Skeletal muscle tissue (tissue), 4 donors: ENCODE data around the gene KAT2A. TPM values are rescaled to one million over a fixed set of nuclear protein-coding genes. Genes with fewer than 3 reads are reported as not detected.

Experiments used
- H3K27ac ChIP-seq: one replicate; pipeline ENCODE4 v1.7.0; 2013; ENCODE audit warnings: mild to moderate bottlenecking, low read depth, low read length, inconsistent platforms
- H3K27me3 ChIP-seq, 3 donors: one replicate each; pipeline ENCODE4 v1.7.0; 2013; ENCODE audit warnings: low read length in 3 of 3; ENCODE audit not compliant: control insufficient read depth in 3 of 3, insufficient read depth in 3 of 3
- H3K36me3 ChIP-seq, 3 donors: one replicate each; pipeline ENCODE4 v1.7.0; 2013; ENCODE audit warnings: low read length in 3 of 3; ENCODE audit not compliant: control insufficient read depth in 3 of 3, insufficient read depth in 3 of 3
- H3K4me1 ChIP-seq, 3 donors: one replicate each; pipeline ENCODE4 v1.7.0; 2013; ENCODE audit warnings: low read length in 3 of 3, mild to moderate bottlenecking in 3 of 3; ENCODE audit not compliant: control insufficient read depth in 3 of 3, insufficient read depth in 3 of 3
- H3K4me3 ChIP-seq, 3 donors: one replicate each; pipeline ENCODE4 v1.7.0; 2013; ENCODE audit warnings: low read length in 3 of 3
- H3K9ac ChIP-seq, 3 donors: one replicate each; pipeline ENCODE4 v1.7.0; 2013; ENCODE audit warnings: low read length in 3 of 3, mild to moderate bottlenecking in 3 of 3, moderate library complexity in 2 of 3, low read depth in 1 of 3
- H3K9me3 ChIP-seq, 3 donors: one replicate each; pipeline ENCODE4 v1.7.0; 2013; ENCODE audit warnings: low read length in 3 of 3; ENCODE audit not compliant: control insufficient read depth in 3 of 3
- total RNA-seq: library from RNA; depleted of rRNA; stranded (reverse); fragments of >200 nt; gene quantifications from one replicate; pipeline ENCODE4 v1.2.3, GENCODE V29; 2014
- donor health status: Osteomylitis.

KAT2A gene
- total RNA-seq, 1 donor from 2014 or later = 8.9 TPM

DNA sequence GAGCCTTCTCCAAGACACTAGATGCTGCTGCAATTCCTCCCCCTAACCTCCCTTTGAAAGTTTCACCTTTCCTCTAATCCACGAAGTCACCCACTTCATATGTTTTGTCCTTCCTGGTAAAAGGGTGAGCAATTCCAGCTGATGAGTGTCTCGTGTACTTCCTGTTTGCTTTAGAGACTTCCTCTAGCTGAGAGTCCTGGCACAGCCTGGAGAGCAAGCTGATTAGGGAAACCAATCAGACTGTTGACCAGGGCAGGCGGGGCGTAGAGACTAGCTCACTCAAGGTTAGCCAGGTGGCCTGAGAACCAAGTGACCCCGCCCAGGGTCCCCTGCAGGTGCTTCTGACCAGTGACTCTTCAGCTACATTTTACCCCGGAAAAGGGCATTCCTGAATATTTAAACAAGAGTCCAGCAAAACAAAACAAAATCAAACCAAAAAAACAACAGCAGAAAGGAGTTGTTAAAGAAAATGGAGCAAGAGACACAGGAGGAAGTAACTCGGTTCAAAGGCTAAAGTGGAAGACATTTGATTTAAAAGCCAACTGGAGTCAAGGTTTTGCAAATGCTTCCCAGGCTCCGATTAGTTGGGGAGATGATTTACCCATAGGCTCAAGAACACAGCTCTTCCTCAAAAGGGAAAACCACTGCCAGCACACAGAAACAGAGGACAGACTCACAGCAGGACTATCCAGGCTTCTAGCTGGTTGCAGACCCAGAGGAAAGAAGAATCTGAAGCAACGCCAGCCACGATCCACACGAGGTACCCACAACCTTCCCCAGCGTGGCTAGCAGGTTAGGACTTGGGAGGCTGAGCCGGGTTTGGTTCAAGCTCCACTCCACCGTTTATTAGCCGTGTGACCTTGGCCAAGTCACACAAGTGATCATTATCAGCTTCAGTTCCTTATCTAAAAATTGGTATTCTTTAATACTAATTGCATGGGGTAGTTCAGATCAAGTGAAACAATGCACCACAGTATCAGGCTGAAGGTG is 14.8 kb upstream of the KAT2A start:
- Histone ChIP-seq H3K9me3 (no peaks in the 10 kb centered on the region), H3K27ac (peak overlapping the region; percentile 43), H3K9ac (peak overlapping the region in 1 of 3 donors; percentile 59), H3K27me3 (no peaks in the 10 kb centered on the region), H3K4me3 (peak overlapping the region in 1 of 3 donors; percentile 46), H3K4me1 (peaks cover 63 to 86% (median 82%) of the 10 kb centered on the region in 3 donors), H3K36me3 (peaks cover 0 to 4% (median 2%) of the 10 kb centered on the region in 3 donors)

DNA sequence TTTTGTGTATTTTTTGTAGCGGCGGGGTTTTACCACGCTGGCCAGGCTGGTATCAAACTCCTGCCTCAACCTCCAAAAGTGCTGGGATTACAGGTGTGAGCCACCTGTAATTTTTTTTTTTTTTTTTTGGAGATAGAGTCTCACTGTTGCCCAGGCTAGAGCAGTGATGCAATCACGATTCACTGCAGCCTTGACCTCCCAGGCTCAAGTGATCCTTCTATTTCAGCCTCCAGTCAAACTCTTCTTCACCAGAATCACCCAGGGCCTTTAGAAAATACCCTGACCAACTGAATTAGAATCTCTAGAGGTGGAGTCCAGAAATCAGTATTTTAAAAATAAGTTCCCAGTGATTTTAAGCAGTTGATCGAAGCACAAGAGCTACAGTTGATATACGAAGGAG is 14.0 kb upstream of the KAT2A start:
- Histone ChIP-seq H3K9ac (no peak overlapping the region), H3K4me1 (peaks cover 69 to 88% (median 87%) of the 10 kb centered on the region in 3 donors), H3K27ac (peak overlapping the region; percentile 43), H3K9me3 (no peaks in the 10 kb centered on the region), H3K36me3 (peaks cover 4 to 6% (median 5%) of the 10 kb centered on the region in 3 donors), H3K27me3 (no peaks in the 10 kb centered on the region), H3K4me3 (no peak overlapping the region)

DNA sequence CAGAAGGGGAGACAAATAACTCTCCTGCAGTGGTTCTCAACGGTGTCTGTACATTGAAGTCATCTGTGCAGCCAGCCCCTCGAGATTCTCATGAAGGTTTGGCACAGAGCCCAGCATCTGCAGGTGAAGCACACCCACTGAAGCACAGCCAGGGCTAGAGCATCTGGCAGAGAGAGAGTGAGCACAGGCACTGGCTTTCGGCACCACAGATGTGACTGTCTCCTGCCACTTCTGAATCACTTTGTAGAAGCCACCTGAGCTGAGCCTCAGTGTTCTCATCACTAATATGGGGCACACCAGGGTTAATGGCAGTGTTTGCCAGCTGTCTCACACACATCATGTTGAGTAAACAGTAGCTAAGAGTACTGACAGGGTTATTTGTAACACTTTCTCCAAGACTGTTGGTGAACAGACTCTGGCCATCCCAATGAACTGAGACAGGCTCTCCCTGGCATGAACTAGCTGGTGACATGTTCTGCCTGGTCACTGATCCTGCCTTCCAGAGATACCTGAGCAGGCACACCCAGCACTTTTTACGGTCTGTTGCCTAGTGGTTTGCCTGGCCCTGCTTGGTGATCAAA is 12.4 kb upstream of the KAT2A start:
- Histone ChIP-seq H3K9me3 (no peaks in the 10 kb centered on the region), H3K36me3 (peaks cover 19 to 22% (median 19%) of the 10 kb centered on the region in 3 donors), H3K4me1 (peaks cover 63 to 88% (median 88%) of the 10 kb centered on the region in 3 donors)

DNA sequence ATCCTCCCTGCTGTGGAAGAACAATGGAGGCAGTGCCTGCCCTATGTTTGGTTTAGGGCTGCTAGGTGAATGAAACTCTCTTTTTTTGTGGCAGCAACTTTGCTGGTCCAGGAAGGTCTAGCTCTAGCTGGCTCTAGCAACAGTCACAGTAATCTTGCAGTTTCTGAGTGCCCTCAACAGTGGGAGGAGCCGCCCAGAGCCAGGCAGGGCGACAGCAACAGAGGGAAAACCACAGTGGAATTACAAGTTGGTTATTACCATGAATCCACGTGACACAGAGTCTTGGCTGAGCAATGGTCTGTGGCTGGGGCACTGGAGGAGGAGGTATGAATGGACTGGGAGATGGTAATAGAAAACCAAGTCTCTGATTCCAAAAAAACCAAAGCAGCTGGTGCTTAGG is 11.8 kb upstream of the KAT2A start:
- Histone ChIP-seq H3K9me3 (no peaks in the 10 kb centered on the region), H3K4me3 (peak overlapping the region; percentile 13 to 46 (median 18)), H3K27me3 (no peaks in the 10 kb centered on the region), H3K27ac (peak overlapping the region; percentile 74), H3K36me3 (peaks cover 25 to 28% (median 25%) of the 10 kb centered on the region in 3 donors), H3K9ac (peak overlapping the region in 2 of 3 donors; percentile 59 to 63), H3K4me1 (peaks cover 58 to 84% (median 83%) of the 10 kb centered on the region in 3 donors)

More for the DNA sequence above, 12.4 kb upstream of the KAT2A start:
- peak overlapping the region in 1 of 3 donors; percentile 31 for H3K4me3 ChIP-seq
- H3K9ac ChIP-seq = peak overlapping the region; percentile 24 to 63 (median 59)
- H3K27ac ChIP-seq = peak overlapping the region; percentile 74
- no peaks in the 10 kb centered on the region for H3K27me3 ChIP-seq

DNA sequence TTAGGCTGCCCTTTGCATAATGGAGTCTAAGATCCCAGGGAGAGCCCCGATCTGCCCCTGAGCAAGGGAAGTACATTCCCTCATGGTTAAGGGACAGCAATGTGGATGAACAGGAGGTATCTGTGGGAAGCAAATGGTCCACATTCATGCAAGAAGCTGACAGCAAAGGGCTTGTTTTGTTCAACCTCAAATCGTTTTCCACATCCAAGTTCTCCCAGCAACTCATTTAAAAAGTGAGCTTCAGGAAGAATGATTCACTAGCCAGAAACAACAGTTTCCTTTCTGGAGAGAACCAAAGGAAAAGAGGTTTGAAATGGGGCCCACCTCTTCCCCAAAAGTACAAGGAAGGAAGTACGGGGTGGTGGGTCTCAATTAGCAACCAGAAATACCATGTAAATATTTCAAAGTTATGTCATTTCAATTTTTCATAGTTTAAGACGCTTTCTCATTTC is 10.8 kb upstream of the KAT2A start:
- no peaks in the 10 kb centered on the region for H3K27me3 ChIP-seq
- peaks cover 33 to 37% (median 34%) of the 10 kb centered on the region in 3 donors for H3K36me3 ChIP-seq
- peak overlapping the region in 1 of 3 donors; percentile 63 for H3K9ac ChIP-seq
- no peaks in the 10 kb centered on the region for H3K9me3 ChIP-seq
- H3K4me1 ChIP-seq = peaks cover 58 to 84% (median 82%) of the 10 kb centered on the region in 3 donors
- peak overlapping the region; percentile 74 for H3K27ac ChIP-seq
- H3K4me3 ChIP-seq = no peak overlapping the region

DNA sequence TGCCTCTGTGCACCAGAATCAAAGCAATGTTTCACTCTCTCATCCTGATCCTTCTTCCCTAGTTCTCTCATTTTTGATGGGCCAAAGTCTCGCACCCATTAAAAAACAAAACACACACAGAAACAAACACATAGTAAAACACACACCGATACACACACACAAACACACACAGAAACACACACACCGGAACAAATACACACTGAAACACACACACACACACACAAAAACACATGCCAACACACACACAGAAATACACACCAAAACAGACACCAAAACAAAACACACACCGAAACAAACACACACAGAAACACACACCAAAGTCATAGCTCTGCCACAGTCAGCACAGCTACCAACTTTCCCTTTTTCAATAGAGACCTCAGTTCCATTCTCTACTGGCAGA is 10.1 kb upstream of the KAT2A start:
- Histone ChIP-seq H3K27me3 (no peaks in the 10 kb centered on the region), H3K9me3 (no peaks in the 10 kb centered on the region), H3K4me3 (no peak overlapping the region), H3K9ac (no peak overlapping the region), H3K36me3 (peaks cover 38 to 42% (median 40%) of the 10 kb centered on the region in 3 donors), H3K4me1 (peaks cover 52 to 77% (median 76%) of the 10 kb centered on the region in 3 donors), H3K27ac (peak overlapping the region; percentile 74)

DNA sequence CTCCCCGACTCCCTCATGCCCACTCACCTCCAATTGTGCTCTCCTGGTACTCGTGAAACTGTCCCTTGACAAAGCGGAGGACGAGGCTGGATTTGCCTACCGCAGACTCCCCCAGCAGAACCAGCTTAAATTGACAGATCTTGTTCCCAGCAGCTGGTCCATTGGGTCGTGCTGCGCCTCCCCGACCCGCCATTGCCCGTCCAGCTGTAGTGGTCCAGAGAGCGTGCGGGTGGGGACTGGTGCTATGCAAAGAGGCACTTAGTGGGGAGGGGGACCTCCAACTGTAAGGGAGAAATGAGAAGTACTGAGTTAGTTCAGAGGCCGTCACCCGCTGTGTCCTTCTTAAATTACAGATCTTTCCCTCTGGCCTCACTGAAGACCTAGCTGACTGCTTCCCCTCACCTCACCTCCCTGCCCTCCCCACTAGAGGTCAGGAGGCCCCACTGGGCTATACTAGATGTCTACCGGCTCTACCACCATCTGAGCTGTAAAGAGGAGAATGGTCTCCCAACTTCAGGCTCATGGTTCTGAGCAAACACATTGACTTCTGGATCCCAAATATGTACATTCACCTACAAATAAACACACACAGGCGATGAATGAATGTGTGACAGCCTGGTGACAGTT is 9.3 kb upstream of the KAT2A start:
- Histone ChIP-seq H3K27me3 (no peaks in the 10 kb centered on the region), H3K4me1 (peaks cover 46 to 70% (median 69%) of the 10 kb centered on the region in 3 donors), H3K36me3 (peaks cover 45 to 47% (median 46%) of the 10 kb centered on the region in 3 donors), H3K27ac (peak overlapping the region; percentile 74), H3K9ac (peak overlapping the region in 1 of 3 donors; percentile 33), H3K4me3 (no peak overlapping the region), H3K9me3 (no peaks in the 10 kb centered on the region)

DNA sequence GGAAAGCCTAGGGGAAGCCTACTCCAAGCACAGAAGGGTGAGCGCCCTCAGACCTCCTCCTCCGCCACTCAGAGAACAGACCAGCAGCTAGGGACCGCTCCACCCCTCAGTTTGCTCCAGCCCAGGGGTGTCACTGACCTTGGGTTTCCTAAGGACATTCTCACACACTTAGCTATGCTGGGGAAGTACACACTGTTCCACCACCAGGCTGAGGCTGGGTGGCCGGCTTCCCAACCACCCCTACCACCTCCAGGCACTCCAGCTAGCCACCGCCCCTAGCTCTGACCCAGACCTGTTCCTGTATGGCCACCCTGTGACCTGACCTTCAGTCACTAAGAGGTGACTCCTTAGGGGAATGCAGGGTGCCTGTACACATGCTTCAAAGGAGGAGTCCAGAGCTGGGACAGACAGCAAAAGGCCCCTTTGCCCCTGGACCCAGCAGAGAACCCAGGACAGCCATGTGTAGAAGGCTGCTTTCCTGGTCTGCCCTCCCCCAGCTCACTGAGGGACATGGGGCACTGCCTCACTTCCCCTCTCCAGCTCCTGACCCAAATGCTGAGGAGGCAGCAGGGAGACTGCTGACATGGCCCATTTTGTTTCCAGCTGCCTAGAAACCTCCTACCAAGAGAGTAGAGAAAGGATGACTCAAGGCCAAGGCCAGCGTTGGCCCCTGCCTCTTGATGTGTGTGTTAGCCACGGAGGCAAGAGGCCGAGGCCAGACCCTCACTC is 8.1 kb upstream of the KAT2A start:
- peaks cover 46 to 59% (median 58%) of the 10 kb centered on the region in 3 donors for H3K4me1 ChIP-seq
- H3K27ac ChIP-seq = peak overlapping the region; percentile 74
- H3K27me3 ChIP-seq = no peaks in the 10 kb centered on the region
- no peaks in the 10 kb centered on the region for H3K9me3 ChIP-seq
- peak overlapping the region in 1 of 3 donors; percentile 13 for H3K4me3 ChIP-seq
- H3K36me3 ChIP-seq = peaks cover 50 to 51% (median 50%) of the 10 kb centered on the region in 3 donors
- peak overlapping the region; percentile 15 to 62 (median 58) for H3K9ac ChIP-seq

DNA sequence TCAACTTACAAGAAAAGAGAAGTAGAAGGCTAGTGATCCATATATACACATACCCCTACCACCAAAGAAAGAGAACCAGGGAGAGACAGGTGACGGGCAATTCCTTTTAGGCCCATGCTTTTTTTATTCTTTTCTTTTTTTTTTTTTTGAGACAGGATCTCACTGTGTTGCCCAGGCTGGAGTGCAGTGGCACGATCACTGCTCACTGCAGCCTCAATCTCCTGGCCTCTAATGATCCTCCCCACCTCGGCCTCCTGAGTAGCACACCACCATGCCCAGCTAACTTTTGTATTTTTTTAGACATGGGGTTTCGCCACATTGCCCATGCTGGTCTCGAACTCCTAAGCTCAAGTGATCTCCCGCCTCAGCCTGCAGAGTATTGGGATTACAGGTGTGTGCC is 6.2 kb upstream of the KAT2A start:
- no peak overlapping the region for H3K9ac ChIP-seq
- no peaks in the 10 kb centered on the region for H3K27me3 ChIP-seq
- H3K4me1 ChIP-seq = peaks cover 34 to 46% (median 40%) of the 10 kb centered on the region in 3 donors
- H3K27ac ChIP-seq = no peak overlapping the region
- H3K36me3 ChIP-seq = peaks cover 50 to 51% (median 50%) of the 10 kb centered on the region in 3 donors
- H3K4me3 ChIP-seq = no peak overlapping the region
- no peaks in the 10 kb centered on the region for H3K9me3 ChIP-seq
